Left hindlimb (tissue), 1 donor: Measurements from ENCODE around the gene DACT3.

Experiments
- DNase-seq: peaks from one replicate; pipeline ENCODE4 v3.0.0-alpha.2; 2018

The DACT3 gene

DNA sequence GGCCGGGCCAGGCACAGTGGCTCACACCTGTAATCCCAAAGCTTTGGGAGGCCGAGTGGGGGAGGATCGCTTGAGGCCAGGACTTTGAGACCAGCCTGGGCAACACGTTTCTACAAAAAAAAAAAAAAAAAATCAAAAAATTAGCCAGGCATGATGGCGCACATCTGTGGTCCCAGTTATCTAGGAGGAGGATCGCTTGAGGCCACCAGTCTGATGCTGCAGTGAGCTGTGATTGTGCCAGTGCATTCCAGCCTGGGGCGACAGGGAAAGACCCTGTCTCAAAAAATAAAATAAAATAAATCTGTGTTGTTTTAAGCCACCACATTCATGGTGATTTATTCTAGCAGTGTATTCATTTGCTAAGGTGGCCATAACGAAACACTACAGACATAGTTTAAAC is 4.1 kb upstream of the DACT3 start:
- no peak for DNase-seq

DNA sequence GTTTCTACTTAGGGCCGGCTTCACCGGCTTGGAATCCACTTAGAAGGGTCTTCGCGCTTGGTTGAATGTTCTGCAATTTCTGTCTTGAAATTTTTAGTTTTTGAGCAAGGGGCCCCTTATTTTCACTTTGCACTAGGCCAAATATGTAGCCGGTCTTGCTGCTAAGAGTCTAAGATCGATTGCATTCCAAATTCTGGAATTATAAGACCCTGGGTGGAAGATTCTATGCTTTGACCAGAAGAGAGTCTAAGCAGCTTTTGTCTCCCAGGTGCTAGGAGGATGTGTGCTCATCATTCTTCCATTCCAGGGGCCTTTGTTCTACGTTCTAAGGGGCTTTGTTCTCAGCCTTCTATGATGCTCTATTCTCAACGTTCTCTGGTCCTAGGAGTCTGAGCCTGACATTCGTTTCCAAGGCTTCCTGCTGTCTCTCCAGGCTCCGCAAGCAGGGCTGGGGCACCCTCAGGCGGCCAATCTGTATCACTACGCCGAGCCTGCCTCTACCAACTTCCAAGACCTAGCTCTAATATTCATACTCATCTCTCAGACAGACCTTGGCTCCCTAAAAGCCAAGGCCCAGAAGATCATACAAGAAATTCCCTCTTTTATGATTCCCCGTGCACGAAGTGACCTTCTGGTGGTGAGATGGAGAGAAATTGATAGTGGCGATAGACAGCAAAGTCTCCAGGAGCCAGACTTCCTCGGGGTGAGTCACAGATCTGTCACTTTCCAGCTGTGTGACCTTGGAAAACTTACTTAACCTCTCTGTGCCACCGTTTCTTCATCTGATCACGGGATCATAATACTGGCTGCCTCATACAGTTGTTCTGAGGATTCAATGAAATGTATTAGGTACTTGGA is 982 bp upstream of the DACT3 start:
- DNase-seq: peak; percentile 91

DNA sequence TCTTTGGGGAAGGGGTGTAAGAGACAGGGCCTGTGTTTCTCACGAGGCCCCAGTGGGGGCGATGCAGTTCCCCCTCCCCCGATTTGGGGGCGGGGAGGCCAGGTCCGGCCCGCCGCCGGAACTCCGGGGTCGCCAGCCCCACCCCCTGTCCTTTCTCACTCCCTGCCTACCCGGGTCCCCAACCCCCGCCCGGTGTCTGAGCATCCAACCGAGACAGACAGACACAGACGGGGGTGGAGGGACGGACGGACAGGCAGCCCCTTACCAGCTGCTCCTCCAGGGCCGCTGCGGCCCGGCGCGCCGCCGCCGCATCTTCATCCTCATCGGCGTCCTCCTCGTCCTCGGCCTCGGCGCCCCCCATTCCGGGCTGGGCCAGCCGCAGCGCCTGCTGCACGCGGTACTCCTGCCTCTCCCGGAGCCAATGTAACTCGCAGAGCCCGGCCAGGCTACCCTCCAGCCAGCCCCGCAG is 397 bp downstream of the DACT3 start:
- no peak for DNase-seq

DNA sequence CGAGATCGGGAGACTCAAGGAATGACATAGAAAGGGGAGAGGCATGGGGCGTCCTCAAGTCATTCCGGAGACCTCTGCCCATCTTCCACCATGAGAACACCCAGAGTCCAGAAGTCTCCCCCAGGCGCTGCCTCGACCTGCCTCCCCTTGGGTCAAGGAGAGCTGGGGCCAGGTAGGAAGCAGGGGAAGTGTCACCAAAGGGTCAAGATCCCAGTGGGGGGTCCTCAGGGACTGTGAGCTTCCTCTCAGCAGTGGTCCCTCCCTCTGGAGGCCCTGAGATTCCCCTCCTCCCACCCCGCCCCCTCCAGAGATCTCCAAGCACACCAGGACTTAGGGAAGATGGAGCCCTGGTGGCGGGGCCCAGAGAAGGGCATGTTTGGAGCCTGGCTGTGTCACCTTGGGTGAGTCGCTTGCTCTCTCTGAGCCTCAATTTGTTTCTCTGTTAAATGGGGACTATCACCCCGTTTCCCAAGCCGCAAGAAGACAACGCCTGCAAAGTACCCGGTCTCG is 919 bp downstream of the DACT3 start:
- DNase-seq: peak; percentile 79

DNA sequence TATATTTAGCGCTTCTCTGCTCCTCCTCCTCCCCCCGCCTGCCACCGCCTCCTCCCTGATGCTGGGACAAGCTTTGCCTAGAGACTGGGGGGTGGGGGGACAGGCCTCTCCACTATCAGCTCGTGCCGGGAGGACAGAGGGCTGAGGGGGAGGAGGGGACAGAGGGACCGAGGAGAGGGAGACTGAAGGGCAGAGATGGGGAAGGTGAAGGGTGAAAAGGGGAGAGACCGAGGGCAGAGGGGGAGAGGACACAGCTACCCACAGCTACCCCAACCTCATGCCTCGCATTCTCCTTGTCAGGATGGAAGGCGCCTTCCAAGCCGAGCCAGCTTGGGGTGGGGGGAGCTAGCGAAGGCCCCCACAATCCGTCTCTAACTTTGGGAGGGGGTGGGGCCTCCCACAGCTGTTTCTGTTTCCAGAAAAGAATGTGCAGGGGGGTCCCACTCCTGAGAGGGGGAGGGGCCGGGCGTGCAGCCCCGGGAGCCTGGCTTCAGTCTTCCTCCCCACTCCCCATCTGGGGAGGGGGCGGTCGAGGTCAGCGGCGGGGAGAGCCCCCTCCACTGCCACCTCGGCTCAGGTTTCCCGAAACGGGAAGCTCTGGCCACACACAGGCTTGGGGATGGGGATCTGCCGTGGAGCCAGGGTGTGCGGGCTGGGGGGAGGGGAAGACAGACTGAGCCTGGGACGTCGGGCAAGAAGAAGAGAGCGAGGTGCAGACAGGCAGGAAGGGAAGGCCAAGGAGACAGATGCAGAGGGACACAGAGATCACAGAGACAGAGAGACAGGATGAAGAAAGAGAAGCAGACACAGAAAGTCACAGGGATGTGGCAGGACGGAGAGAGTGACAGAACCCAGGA is 1.6 kb downstream of the DACT3 start:
- peak; percentile 83 for DNase-seq

DNA sequence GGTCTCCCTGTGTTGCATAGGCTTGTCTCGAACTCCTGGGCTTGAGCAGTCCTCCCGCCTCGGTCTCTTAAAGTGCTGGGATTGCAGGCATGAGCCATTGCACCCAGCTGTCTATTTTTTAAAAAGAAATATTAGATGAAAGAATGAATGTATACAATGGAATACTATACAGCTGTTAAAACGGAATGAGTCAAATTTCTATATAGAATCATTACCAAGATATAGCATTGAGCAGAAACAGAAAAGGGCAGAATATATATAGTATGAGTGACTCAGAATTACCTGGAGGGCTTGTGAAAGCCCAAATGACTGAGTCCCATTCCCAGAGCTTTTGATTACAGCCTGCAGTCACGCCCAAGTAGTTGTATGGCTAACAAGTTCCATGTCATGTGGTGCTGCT is 4.4 kb downstream of the DACT3 start:
- DNase-seq: no peak

DNA sequence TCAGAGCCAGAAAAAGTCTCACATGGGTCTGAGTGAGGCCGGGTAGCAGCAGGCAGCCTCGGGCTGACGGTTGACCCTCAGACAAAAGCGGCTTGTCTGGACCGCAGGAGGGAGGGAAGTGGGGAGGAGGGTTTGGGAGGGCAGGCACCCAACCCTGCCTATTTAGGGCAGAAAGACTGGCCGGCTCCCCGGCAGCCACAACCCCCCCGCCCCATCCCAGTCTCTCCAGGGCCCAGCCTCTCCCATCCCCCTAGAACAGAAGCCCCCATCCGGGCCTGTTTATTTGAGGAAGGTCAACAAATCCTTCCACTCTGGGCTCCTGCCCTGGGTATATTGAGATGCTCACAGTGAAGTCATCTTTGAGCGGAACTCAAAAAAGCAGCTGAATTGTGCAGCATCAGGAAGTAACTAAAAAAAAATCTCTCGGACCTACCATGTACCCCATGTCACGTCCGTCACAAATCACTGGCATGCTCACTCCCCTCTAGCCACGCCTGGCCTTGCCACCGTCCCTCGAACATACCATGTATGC is 6.3 kb downstream of the DACT3 start:
- DNase-seq: peak; percentile 75

DNA sequence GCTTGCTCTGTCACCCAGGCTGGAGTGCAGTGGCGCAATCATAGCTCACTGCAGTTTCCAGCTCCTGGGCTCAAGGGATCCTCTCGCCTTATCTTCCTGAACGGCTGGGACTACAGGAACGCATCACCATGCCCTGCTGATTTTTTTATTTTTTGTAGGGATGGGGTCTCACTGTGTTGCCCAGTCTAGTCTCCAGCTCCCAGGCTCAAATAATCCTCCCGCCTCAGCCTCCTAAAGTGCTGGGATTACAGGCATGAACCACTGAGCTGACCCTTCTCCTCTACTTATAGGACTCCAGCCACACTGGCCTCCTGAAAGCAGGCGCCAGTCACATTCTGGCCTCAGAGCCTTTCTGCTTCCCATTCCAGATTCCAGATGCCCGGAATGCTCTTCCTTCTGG is 10.5 kb downstream of the DACT3 start:
- DNase-seq: no peak

DNA sequence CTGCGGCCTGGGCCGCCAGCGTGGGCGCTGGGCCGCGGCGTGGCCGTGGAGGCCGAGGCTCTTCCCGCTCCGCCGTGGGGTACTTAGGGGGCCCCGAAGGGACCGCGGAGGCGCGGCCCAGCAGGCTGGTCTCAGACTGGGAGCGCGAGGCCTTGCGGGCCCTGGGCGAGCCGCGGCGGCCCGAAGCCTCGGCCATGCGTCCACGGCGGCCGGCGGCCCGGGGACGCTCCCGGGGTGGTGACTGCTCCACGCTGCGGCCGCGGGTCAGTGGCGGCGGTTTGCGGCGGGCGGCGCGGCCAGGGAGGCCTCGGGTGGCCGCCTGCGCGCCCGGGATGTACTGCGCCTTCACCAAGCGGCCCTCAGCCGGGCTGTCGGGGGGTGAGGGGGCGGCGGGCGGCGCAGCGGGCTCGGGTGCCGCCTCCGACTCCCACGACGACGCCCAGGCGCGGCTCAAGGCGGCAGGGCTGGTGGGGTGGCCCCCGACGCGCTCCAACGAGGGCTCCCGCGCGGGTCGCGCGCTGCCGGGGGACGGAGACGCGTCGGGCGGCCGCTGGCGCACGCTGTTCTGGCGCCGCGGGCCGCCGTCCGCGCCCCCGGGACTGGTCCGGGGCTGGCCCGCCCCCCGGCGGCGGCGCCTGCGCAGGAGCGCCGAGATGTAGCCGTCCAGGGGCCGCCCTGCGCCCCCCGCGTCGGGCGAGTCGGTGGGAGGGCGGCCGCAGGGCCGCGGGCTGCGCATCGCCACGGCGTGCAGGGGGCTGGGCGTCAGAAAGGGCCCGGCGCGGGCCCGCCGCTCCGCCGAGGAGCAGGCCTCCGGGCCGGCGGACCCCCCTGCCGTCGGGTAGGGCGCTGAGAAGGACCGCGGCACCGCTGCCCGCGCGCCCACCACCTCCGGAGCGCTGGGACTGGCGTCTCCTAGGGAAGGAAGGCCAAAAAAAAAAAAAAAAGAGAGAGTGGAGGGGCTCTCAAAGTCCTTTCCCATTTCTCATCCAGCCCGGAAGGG is 11.7 kb downstream of the DACT3 start:
- DNase-seq: no peak

DNA sequence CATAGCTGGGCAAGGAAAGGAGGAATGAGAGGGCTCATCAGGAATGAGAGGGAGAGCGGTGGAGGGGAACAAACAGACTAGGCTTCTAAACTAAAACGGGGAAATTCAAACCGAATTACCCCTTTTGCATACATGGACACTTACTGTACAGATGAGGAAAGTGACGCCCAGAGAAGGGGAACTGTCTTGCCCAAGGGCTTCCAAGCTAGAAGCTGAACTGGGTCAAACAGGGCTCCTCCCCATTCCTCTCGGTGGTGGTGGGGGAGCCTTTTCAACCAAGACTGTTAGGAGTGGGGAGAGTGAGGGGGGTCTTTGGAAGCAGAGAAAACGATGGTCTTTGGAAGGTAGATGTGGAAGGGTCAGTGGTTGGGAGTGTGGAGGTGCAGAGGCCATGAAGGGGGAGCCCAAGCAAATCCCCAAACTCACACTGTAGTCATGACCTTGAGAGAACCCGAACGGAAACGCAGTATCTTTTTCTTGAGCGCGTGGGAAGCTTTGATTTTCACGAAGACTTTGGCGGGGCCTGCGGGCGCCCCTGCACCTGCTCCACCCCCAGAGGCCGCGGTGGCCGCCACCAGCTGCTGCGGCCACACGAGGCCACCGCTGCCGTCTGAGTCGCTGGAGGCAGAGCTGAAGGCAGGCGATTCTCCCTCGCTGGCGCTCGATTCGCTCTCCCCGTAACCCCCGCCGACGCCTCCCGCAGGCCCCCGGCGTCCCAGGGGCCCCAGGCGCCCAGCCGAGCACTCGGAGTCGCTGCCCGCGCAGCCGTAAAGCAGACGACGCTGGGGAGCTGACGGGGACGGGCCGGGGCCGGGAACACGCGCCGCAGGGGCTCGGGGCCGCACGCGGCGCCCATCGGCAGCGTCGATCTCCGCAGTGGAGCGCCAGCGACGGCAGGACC is 12.7 kb downstream of the DACT3 start:
- DNase-seq: no peak

DNA sequence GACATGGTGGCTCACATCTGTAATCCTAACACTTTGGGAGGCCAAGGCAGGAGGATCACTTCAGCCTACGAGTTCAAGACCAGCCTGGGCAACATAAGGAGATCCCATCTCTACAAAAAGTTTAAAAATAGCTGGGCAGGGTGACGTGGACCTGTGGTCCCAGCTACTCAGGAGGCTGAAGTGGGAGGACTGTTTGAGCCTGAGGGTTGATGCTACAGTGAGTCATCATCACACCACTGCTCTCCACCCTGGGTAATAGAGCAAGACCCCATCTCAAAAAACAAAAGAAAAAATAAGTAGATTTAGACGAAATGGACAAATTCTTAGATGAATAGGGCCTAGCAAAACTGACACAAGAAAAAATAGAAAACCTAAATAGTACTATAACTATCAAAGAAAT is 14.6 kb downstream of the DACT3 start:
- DNase-seq: no peak

DNA sequence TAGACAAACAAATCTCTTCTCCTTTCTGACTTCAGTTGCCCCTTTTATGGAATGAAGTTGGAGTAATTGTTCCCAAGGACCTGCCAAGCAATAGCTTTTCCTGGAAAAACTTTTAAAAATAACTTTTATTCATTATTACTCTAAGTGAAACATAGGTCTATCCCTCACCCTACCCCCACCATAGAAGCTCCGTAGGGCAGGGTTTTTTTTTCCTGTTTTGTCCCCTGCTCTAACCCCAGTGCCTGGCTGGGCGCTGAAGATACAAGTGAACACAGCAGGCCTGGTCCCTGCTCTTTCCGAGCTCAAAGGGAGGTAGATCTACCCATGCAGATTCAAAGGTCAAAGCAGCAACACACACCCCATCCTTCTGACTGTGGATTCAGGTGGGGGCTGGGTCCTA is 16.3 kb downstream of the DACT3 start:
- DNase-seq: no peak

DNA sequence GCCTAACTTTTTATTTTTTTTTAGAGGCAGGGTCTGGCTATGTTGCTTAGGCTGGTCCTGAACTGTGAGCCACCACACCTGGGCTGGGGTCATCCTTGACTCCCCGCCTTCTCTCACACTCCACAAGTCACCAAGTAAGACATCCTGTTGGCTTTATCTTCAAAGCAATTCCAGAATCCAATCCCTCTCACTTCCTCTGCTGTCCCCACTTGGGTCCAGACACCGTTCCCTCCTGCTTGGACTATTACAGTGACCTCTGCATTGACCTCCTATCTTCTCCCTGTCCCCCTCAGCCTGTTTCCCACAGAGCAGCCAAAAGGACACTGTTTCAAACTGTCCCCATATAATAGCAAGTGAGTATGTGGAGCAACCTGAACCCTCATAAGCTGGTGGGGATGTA is 20.3 kb downstream of the DACT3 start:
- no peak for DNase-seq

DNA sequence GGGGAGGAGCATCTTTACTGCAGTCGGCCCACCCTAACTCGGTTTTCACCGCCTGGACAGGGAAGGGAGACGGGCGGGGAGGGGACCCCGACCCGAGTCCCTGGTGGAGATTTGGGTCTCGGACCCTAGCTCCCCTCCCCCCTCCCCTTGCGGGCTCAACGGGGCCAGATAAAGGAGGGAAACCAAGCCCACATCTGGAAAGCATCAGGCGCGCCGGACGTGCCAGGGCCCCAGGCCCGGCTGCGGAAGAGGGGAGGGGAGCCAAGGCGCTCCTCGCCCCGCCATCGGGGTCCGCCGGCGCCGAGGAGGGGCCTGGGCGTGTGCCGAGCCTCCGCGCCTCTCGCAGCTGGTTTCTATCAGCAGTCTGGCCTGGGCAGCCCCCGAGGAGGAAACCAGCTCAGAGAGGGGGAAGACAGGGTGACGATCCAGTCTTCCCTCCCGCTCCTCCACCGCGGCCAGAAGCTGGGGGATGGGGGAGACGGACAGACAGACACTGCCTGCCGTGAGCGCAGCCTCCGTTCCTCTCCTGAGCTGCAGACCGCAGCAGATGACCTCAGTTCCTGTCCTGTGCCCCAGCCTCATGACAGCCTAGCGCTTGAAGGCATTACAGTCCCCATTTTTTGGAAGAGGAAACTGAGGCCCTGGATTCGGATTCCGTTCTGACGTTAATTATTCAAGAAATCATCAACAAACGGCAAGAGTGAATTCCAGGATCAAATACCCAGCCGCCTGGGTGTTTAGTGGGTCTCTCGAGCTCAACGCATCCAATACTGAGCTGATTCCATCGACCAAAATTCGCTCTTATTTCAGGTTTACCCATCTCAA is 21.4 kb downstream of the DACT3 start:
- peak; percentile 92 for DNase-seq

DNA sequence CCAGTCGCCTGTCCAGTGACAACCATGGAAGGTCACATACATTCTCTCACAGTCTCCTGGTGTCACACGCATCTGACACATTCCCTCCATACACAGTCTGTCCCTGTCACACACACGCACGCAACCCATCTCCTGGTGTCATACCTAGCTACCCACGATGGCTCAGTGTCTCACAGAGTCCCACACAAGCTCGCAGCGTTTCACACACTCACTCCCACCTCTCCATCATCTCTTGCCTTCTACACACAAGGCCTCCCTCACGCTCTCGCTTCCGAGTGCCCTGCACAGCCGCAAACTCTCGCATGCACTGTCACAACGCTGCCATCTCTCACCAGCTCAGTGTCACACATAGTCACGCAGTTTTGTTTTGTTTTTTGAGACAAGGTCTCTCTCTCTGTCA is 23.8 kb downstream of the DACT3 start:
- no peak for DNase-seq

DNA sequence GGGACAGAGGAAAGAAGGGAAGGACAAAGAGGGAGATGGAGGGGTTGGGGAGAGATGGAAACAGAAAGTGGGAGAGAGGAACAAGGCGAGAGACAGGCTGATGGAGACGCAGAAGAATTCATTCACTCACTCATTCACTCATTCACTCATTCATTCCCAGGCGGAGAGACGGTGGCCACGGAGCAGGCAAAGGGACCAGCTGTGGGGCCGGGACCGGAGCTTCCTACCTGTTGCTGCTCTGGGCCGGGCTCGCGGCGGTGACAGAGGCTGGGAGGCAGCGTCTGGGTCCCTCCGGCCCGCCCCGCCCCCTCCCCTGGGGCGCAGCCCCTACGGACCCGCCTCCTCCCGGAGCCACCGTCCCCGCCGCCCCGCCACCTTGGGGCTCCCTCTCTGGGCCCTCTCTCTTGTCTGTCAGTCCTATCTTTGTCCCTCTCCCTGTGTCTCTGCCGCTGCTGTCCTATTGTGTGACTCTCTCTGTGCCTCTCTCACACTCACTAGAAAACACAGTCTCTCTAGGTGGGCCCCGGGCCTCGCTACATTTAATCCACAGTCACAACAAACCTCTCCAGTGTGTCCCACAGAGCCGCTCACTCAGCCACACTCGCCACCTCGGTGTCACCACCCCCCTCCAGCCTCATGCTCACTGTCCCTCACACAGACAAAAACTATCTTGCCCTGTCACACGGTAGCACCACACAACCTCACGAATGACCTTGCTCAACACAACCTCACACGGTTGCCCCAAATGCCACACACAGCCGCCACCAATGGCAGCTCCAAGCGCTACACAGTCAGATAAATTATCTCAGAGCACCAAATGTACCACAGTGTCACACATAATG is 24.8 kb downstream of the DACT3 start, which contains the start of gene GNG8:
TSS of gene GNG8 (minus strand) at position 283 of the 842 bp plus-strand sequence. CDS start 1,520 bp downstream, outside the sequence.
- DNase-seq: no peak

DNA sequence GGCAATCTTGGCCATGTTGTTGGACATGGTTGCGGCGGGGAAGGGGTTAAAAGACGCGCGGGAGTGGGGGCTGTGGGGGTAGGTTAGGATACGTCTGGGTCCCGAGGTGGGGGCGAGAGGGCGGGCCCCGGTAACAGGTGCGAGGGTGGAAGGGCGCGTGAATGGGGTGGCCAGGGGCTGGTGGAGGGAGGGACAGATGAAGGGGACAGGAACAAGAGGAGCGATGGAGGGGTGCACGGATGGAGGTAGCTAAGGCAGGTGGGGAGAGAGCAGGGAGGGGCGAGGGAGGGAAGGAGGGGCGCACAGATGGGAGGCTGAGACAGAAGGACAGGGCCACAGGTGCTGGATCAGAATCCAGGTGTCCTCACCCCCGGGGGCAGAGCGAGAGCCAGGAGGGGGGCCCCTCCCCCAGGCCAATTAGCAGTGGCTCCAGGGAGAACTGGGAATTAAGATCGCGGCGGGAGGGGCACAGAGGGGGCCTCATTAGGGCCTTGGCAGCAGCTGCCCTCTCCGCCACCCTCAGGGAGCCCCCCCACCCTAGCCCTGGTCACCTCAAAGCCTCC is 26.2 kb downstream of the DACT3 start:
- no peak for DNase-seq

DNA sequence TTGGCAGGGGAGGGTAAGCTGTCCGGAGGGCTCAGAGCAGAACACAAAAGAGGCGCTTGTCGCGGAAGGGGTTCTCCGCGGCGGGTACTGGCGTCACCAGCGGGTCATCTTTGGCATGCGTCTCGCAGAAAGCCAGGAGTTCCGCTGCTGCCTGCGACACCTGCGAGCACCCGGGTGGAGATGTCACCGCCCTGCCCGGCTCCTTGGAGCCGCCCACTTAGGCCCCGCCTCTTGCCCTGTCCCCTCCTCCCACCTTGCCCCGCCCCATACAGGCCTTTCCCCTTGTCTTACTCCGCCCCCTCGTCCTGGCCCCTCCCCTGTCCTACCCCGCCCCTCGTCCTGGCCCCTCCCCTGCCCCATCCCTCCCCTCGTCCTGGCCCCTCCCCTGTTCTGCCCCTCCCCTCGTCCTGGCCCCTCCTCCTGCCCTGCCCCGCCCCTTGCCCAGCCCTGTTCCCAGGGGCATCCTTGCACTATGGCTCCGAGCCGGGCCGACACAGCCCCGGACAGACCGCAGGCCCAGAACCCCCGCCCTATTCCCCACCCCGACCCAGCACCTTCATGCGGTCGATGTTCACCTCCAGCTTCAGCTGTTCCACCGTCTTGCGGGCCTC is 26.8 kb downstream of the DACT3 start:
- peak; percentile 87 for DNase-seq
